K562 (cell line): ENCODE results near the gene ZMIZ1. TPM values are rescaled to one million over a fixed set of nuclear protein-coding genes. Genes with fewer than 3 reads are reported as not detected.

Experiments
- ATAC-seq: fragments of 200-7000 bp; cut with Tn5 transposase; 3 replicates; pipeline ENCODE4 v1.9.1; 2020; ENCODE audit warnings: moderate library complexity
- BruUV-seq: library from RNA; stranded (reverse); fragments of 400-500 nt; replicated peaks from 2 replicates; lab custom pipeline; 2021; lab: Mats Ljungman, UMichigan
- CTCF ChIA-PET: fragments of 300-600 bp; formaldehyde crosslinking; extraction: SDS; loops from one replicate; lab custom pipeline; 2021; ENCODE audit warnings: low intra/inter-chr PET ratio; lab: Yijun Ruan, JAX
- POLR2A ChIA-PET: fragments of 300-600, 350-650 bp; sonication (Branson Sonifier 250); formaldehyde crosslinking; extraction: SDS; loops from one replicate; lab custom pipeline; 2021; ENCODE audit warnings: antibody characterized with exemption, inconsistent platforms; lab: Yijun Ruan, JAX
- DNase-seq, 4 experiments: peaks; one replicate each; pipeline versions ENCODE4 v3.0.0 to v3.0.0-alpha.2; 2011 to 2018; ENCODE audit warnings: low spot score in 3 of 4, mixed read lengths in 3 of 4; ENCODE audit errors: extremely low read depth in 1 of 4
- FAIRE-seq: peaks from 2 replicates; lab custom pipeline; 2011; peaks lifted over from hg19 to GRCh38; lab: Jason Lieb, UNC
- H2AFZ ChIP-seq: 2 replicates; pipeline ENCODE4 v1.6.0; 2011; ENCODE audit warnings: low read depth, low read length, control low read depth, inconsistent platforms
- H3K27ac ChIP-seq: fragments of 200-600 bp; 3 replicates; pipeline ENCODE4 v1.8.0; 2011; ENCODE audit warnings: low read depth, mild to moderate bottlenecking, control low read depth, inconsistent platforms, low read length, moderate library complexity, mixed read lengths; ENCODE audit errors: extremely low read depth
- H3K27me3 ChIP-seq, 2 experiments: fragments of 300-600 bp in 1 of 2; 2 replicates in 1 of 2; 3 replicates in 1 of 2; pipeline versions ENCODE4 v1.6.0 to v1.8.0; 2011; ENCODE audit warnings: inconsistent platforms in 2 of 2, low read length in 2 of 2, mild to moderate bottlenecking in 1 of 2, mixed read lengths in 1 of 2, moderate library complexity in 1 of 2; ENCODE audit not compliant: control insufficient read depth in 2 of 2, insufficient read depth in 2 of 2
- H3K36me3 ChIP-seq: fragments of 300-600 bp; 3 replicates; pipeline ENCODE4 v1.8.0; 2011; ENCODE audit warnings: mild to moderate bottlenecking, low read length, inconsistent platforms; ENCODE audit not compliant: control insufficient read depth, insufficient read depth
- H3K4me1 ChIP-seq, 2 experiments: fragments of 200-600 bp in 1 of 2; replicated peaks in 1 of 2; 2 replicates in 1 of 2; 3 replicates in 1 of 2; pipeline versions ENCODE4 v1.5.1 to v1.8.0; 2011; ENCODE audit warnings: inconsistent platforms in 2 of 2, low read length in 2 of 2, mild to moderate bottlenecking in 1 of 2, mixed read lengths in 1 of 2, moderate library complexity in 1 of 2; ENCODE audit not compliant: control insufficient read depth in 2 of 2, insufficient read depth in 2 of 2
- H3K4me2 ChIP-seq: 2 replicates; pipeline ENCODE4 v1.6.1; 2011; ENCODE audit warnings: low read length, control low read depth, inconsistent platforms, mixed read lengths; ENCODE audit not compliant: insufficient read depth
- H3K4me3 ChIP-seq: fragments of 200-600 bp; sonication (generic), shearing (Covaris generic); 2 replicates; pipeline ENCODE4 v1.5.1; 2016; ENCODE audit warnings: control low read depth, inconsistent platforms
- H3K79me2 ChIP-seq: fragments of 200-600 bp; 3 replicates; pipeline ENCODE4 v1.8.0; 2011; ENCODE audit warnings: low read length, inconsistent platforms; ENCODE audit not compliant: control insufficient read depth, insufficient read depth
- H3K9ac ChIP-seq, 2 experiments: 2 replicates each; pipeline versions ENCODE4 v1.6.0 to v1.6.1; 2011; ENCODE audit warnings: low read depth in 2 of 2, low read length in 2 of 2, control low read depth in 1 of 2, inconsistent platforms in 1 of 2, mild to moderate bottlenecking in 1 of 2, mixed read lengths in 1 of 2; ENCODE audit not compliant: insufficient read depth in 1 of 2
- H3K9me1 ChIP-seq: one replicate; pipeline ENCODE4 v1.6.0; 2011; ENCODE audit warnings: inconsistent platforms, mild to moderate bottlenecking, low read length, moderate library complexity; ENCODE audit not compliant: control insufficient read depth, insufficient read depth
- H3K9me3 ChIP-seq: replicated peaks from 2 replicates; pipeline ENCODE4 v1.5.1; 2011; ENCODE audit warnings: low read depth, low read length, inconsistent platforms; ENCODE audit not compliant: control insufficient read depth, insufficient read depth
- H4K20me1 ChIP-seq: replicated peaks from 2 replicates; pipeline ENCODE4 v1.6.1; 2011; ENCODE audit warnings: low read length, inconsistent platforms, mixed read lengths; ENCODE audit not compliant: control insufficient read depth, insufficient read depth
- ARID3B ChIP-seq: fragments of 250-450 bp; sonication (Bioruptor Pico); IDR thresholded peaks from 2 replicates; pipeline ENCODE4 v1.4.0; 2020; ENCODE audit warnings: borderline replicate concordance
- ARNT ChIP-seq, 2 experiments: fragments of 450-650 bp; IDR thresholded peaks; 2 replicates each; pipeline ENCODE4 v1.6.1; 2016; ENCODE audit warnings: mild to moderate bottlenecking in 1 of 2
- ASH1L ChIP-seq: fragments of 450-650 bp; IDR thresholded peaks from 2 replicates; pipeline ENCODE4 v1.6.1; 2018; ENCODE audit warnings: borderline replicate concordance, mild to moderate bottlenecking, low read depth; ENCODE audit not compliant: partially characterized antibody
- CBFA2T2 ChIP-seq: fragments of 450-650 bp; conservative IDR thresholded peaks from 2 replicates; pipeline ENCODE4 v1.6.1; 2017; ENCODE audit warnings: mild to moderate bottlenecking
- ID3 ChIP-seq, 2 experiments: fragments of 250-450 bp in 1 of 2; fragments of 450-650 bp in 1 of 2; sonication (Bioruptor Pico) in 1 of 2; IDR thresholded peaks; 2 replicates each; pipeline versions ENCODE4 v1.6.1 to v1.8.0; 2016 to 2021; ENCODE audit warnings: mild to moderate bottlenecking in 2 of 2, moderate library complexity in 2 of 2, missing compliant biosample characterization in 1 of 2, missing genetic modification characterization in 1 of 2
- ILF3 ChIP-seq: fragments of 450-650 bp; IDR thresholded peaks from 2 replicates; pipeline ENCODE4 v1.6.1; 2018; ENCODE audit warnings: antibody characterized with exemption, mild to moderate bottlenecking, moderate library complexity, borderline replicate concordance
- JUNB ChIP-seq: fragments of 450-650 bp; formaldehyde crosslinking; conservative IDR thresholded peaks from 2 replicates; pipeline ENCODE4 v1.4.0; 2020; ENCODE audit warnings: mild to moderate bottlenecking
- LCOR ChIP-seq: sonication (generic); formaldehyde crosslinking; IDR thresholded peaks from 2 replicates; pipeline ENCODE4 v1.8.0; 2022; ENCODE audit warnings: mild to moderate bottlenecking, missing genetic modification reagents
- MYNN ChIP-seq, 2 experiments: sonication (generic); formaldehyde crosslinking in 1 of 2; IDR thresholded peaks; 2 replicates each; pipeline versions ENCODE4 v1.5.0 to v1.6.1; 2016 to 2020; ENCODE audit warnings: antibody characterized with exemption in 1 of 2, missing genetic modification reagents in 1 of 2
- NKRF ChIP-seq: fragments of 450-650 bp; IDR thresholded peaks from 2 replicates; pipeline ENCODE4 v1.6.1; 2016; ENCODE audit warnings: borderline replicate concordance
- NR3C1 ChIP-seq: sonication (generic); formaldehyde crosslinking; IDR thresholded peaks from 2 replicates; pipeline ENCODE4 v1.8.1; 2022; ENCODE audit warnings: missing genetic modification reagents
- TAF1 ChIP-seq: IDR thresholded peaks from 2 replicates; pipeline ENCODE4 v1.6.1; 2011; ENCODE audit warnings: mild to moderate bottlenecking, low read length, moderate library complexity; ENCODE audit not compliant: insufficient read depth, control insufficient read depth, severe bottlenecking; ENCODE audit errors: extremely low read depth
- TFAM ChIP-seq: fragments of 250-450 bp; sonication (Bioruptor Pico); conservative IDR thresholded peaks from 2 replicates; pipeline ENCODE4 v1.5.0; 2021; ENCODE audit warnings: mild to moderate bottlenecking, moderate library complexity
- ZNF197 ChIP-seq: fragments of 200-800 bp; sonication (Bioruptor generic); IDR thresholded peaks from 2 replicates; pipeline ENCODE4 v1.6.1; 2016; ENCODE audit warnings: low read depth, missing genetic modification characterization, missing compliant biosample characterization
- ZNF274 ChIP-seq: IDR thresholded peaks from 2 replicates; pipeline ENCODE4 v1.6.1; 2011; ENCODE audit warnings: low read depth, mild to moderate bottlenecking, low read length, moderate library complexity, borderline replicate concordance
- ZNF277 ChIP-seq: fragments of 250-450 bp; sonication (Bioruptor Pico); IDR thresholded peaks from 2 replicates; pipeline ENCODE4 v1.8.0; 2022; ENCODE audit warnings: inconsistent platforms, mild to moderate bottlenecking, moderate library complexity, borderline replicate concordance
- WGBS: fragments of 100-300 bp; shearing (Covaris generic); methylation state at CpG from one replicate; pipeline ENCODE4 v1.1.6; 2016; ENCODE audit warnings: low coverage, mixed read lengths; ENCODE audit not compliant: insufficient coverage; ENCODE audit errors: missing lambda C conversion rate; 5-methylcytosine and 5-hydroxymethylcytosine counted together
- in situ Hi-C: fragments of 300-500 bp; cut with MboI; formaldehyde crosslinking; loops from 4 replicates; pipeline ENCODE4 v1.15.0; 2018; ENCODE audit warnings: inconsistent platforms, mixed read lengths
- intact Hi-C: fragments of 100-400 bp; cut with micrococcal nuclease; formaldehyde crosslinking; loops from 2 replicates; pipeline ENCODE4 v1.14.2; 2022
- polyA plus RNA-seq, 8 experiments: library from polyadenylated mRNA; depleted of rRNA in 4 of 8; stranded (reverse) in 5 of 8; unstranded in 3 of 8; fragments of >200 nt; fragmentation: Nextera tagmentation in 2 of 8; fragmentation: Illumina TruSeq in 1 of 8; extraction: Ambion mirVana in 2 of 8; extraction: Trizol in 1 of 8; gene quantifications; 2 replicates each; pipeline versions ENCODE4 v1.2.1 to v1.2.3, GENCODE V29; 2011 to 2014; ENCODE audit warnings: inconsistent platforms in 1 of 8, missing spikeins in 1 of 8
- total RNA-seq, 7 experiments: library from RNA; depleted of rRNA in 6 of 7; stranded (reverse); fragments of >200 nt in 6 of 7; fragmentation: Illumina TruSeq in 2 of 7; extraction: Trizol in 2 of 7; gene quantifications; 2 replicates each; pipeline versions ENCODE4 v1.2.1 to v1.2.3, GENCODE V29; 2011 to 2021; ENCODE audit warnings: low replicate concordance in 1 of 7

The ZMIZ1 gene
- total and polyA plus RNA-seq, 9 of the 15 experiments (the other 6 are each of a cell fraction or from before 2014, with no cell fraction given) = 1.0 to 37.3 (median 4.3) TPM

- TF ChIP-seq NKRF (no peak), ZNF274 (no peak)
- TF ChIP-seq, all 486 proteins: peak for 0
Observed at GRCh38 chr10:79252971-79253370, 184.2 kb downstream of the ZMIZ1 start (continued).

GRCh38 chr10:79253704-79254103 is 184.9 kb downstream of the ZMIZ1 start:
- Histone ChIP-seq H3K9me1 (no peaks in the 10 kb centered on the region), H3K79me2 (no peaks in the 10 kb centered on the region), H2AFZ (no peak overlapping the region), H3K4me1 (peaks cover 0 to 5% of the 10 kb centered on the region in 2 experiments; a peak in 1 of 5 replicates), H3K9me3 (no peaks in the 10 kb centered on the region), H3K36me3 (no peaks in the 10 kb centered on the region), H3K4me3 (no peak overlapping the region), H3K27ac (no peak overlapping the region), H3K4me2 (no peak overlapping the region), H3K9ac (no peak overlapping the region), H3K27me3 (no peaks in the 10 kb centered on the region), H4K20me1 (peaks cover 15% of the 10 kb centered on the region; the same call in 1 of the 2 replicates)
- in situ Hi-C loops = no loop called here
- FAIRE-seq (no peak), DNase-seq (no peak), ATAC-seq (no peak)
- 76% methylated on average over 3 of the region's 3 CpGs for WGBS
- intact Hi-C loops = no loop called here
- ChIA-PET CTCF (no interaction called here), POLR2A (interaction anchor here (0.7 kb wide), 1 partner anchor 10 kb away, joined by 4 read pairs; no protein-coding TSS in a partner anchor)
- no TSS peak for BruUV-seq
- TF ChIP-seq ILF3 (no peak), JUNB (CRISPR knock-in tag) (no peak), ZNF197 (CRISPR knock-in tag) (no peak), CBFA2T2 (no peak), TAF1 (no peak), TFAM (no peak), ASH1L (no peak), LCOR (no peak), ZNF277 (CRISPR knock-in tag) (no peak), ID3 (CRISPR knock-in tag; IDR thresholded peaks at IDR 0.05) (no peak), ID3 (tag; IDR thresholded peaks at IDR 0.05) (no peak), ARNT (IDR thresholded peaks at IDR 0.05) (no peak), NR3C1 (CRISPR knock-in tag) (no peak), ARID3B (CRISPR knock-in tag) (no peak), MYNN (IDR thresholded peaks at IDR 0.05) (no peak), MYNN (CRISPR knock-in tag; IDR thresholded peaks at IDR 0.05) (no peak)
